ENCODE results near the gene PHC1.

Gene PHC1

GRCh38 chr12:8950702-8951478 is 36.6 kb downstream of the PHC1 start:
- DNase-seq = no peak

GRCh38 chr12:8951744-8952143 is 37.4 kb downstream of the PHC1 start:
- no peak for DNase-seq

GRCh38 chr12:8953773-8954402 is 39.6 kb downstream of the PHC1 start:
- DNase-seq = no peak

GRCh38 chr12:8956073-8956472 is 41.8 kb downstream of the PHC1 start:
- DNase-seq = no peak

GRCh38 chr12:8956772-8957171 is 42.5 kb downstream of the PHC1 start:
- DNase-seq = no peak

GRCh38 chr12:8957561-8957960 is 43.3 kb downstream of the PHC1 start:
- no peak for DNase-seq

GRCh38 chr12:8958066-8958465 is 43.8 kb downstream of the PHC1 start:
- DNase-seq = no peak

GRCh38 chr12:8960176-8960575 is 45.9 kb downstream of the PHC1 start:
- DNase-seq = no peak

- no peak for DNase-seq
These were observed 54.5 kb downstream of the PHC1 start for GRCh38 chr12:8968761-8969160.

- DNase-seq = no peak
These were observed 55.6 kb downstream of the PHC1 start for GRCh38 chr12:8969861-8970411.

GRCh38 chr12:8970432-8970831 is 56.1 kb downstream of the PHC1 start:
- no peak for DNase-seq

- DNase-seq = no peak
These were observed 65.8 kb downstream of the PHC1 start for GRCh38 chr12:8980137-8980536.

GRCh38 chr12:8985213-8985754 is 71.0 kb downstream of the PHC1 start:
- DNase-seq = no peak

- DNase-seq = no peak
These were observed 72.9 kb downstream of the PHC1 start for GRCh38 chr12:8987163-8987562.

GRCh38 chr12:8987685-8988084 is 73.4 kb downstream of the PHC1 start:
- DNase-seq = no peak

- no peak for DNase-seq
These were observed 75.1 kb downstream of the PHC1 start, which contains the start of gene KLRG1 for GRCh38 chr12:8989413-8989812. Gene KLRG1, plus strand, starts transcription at chr12:8989546. Its CDS starts 90 bp downstream, at chr12:8989636.

All from activated gamma-delta T cell (primary cell).